COLO829 (cell line): ENCODE data around the gene TP53I3.
"Not testable (repeated sequence)": the region's sequence is repeated elsewhere in the genome, so short reads cannot be mapped to it uniquely, and the experiment has no call there.

ENCODE experiments used
- DNase-seq: peaks from one replicate; pipeline ENCODE4 v3.0.0; 2012; ENCODE audit warnings: low spot score

The TP53I3 gene

GRCh38 chr2:24052951-24053350, 31.7 kb downstream of the TP53I3 start:
- DNase-seq: no peak

GRCh38 chr2:24051833-24052232, 32.8 kb downstream of the TP53I3 start:
- no peak for DNase-seq

DNA sequence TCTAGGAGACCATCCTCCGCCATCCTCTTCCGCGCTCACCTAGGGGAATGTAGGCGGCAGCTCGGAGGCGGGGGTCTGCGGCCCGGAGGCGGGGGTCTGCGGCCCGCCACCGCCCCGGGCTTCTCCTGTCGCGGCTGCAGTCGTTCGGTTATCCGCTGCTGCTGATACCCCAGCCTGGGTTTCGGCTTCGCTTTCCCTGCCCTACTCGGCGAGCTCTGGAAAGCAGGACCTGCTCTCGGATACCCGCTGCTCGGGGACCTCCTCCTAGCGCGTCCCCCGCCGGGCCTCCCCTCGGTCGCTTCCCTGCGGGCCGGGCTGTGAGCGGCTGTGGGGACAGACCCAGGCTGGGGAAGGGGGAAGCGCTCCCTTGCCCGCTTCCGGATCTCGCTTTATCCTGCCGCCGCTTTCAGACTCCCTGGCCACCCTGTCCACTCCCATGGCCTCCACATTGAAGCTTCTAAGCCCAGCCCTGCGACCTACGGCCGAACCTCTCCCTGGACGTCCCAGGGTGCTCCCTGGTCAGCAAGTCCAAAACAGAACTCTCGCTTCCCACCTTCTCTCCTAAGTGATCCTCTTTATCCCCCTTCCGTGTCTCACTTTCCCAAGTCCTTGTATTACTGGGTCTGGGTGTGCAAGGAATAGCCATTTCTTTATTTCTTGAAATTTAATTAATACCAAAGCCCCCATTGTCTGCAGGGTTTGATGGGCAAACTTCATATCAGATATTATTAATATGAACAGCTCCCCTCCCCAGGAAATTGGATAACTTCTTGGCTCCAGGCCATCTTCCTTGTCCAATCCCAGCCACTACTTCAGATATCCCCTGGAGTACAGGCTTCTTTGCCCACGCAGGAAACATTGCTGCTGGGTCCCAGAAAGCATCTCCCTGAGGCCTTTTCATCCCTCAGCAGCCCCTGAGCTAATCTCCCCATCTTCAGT, 34.3 kb downstream of the TP53I3 start:
- DNase-seq: no peak

- DNase-seq: peak; percentile 15
Observed at GRCh38 chr2:24049485-24050021, 35.1 kb downstream of the TP53I3 start, which contains the start of gene FKBP1B. TSS of gene FKBP1B (plus strand) at chr2:24049741. CDS start at chr2:24049850, 109 bp downstream.

- DNase-seq: no peak
Observed at GRCh38 chr2:24048769-24049484, 35.7 kb downstream of the TP53I3 start.

- DNase-seq: no peak
Observed at GRCh38 chr2:24047703-24048033, 37.0 kb downstream of the TP53I3 start.

DNA sequence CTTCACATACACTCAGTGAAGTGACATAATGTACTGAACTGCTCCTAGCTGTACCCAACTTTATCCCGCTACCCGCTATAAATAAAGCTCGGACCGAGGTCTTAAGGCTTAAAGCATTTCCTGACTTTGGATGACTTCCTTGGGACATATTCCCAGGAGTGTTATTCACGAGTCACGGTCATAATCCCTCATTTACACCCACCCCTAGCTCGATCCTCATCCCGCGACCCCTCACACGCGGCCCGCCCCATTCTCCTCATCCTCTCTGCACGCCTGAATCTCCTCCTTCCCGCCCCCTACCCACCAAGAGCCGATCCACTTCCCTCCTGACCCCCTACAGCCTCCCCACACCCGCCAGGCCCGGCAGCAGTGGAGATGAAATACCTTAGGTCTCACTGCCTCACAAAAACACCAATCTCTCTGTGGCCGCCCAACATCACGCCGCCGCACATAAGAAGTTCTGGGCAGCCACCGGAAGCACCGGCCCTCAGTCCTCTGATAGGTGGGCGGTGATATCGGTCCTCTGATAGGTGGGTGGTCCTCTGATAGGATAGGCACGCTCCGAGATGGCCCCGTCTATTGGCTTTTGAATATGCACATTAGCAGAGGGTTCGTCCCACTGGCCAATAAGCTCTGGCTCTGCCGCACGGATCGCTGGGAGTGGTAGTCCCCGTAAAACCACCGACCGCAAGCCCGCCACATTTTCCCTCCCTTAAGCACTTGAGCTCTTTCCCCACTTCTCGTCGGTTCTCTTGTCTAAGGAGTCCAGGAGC, 37.5 kb downstream of the TP53I3 start, which contains the start of gene WDCP:
WDCP (minus strand) TSS at position 462 of the 773 bp plus-strand sequence. CDS start 7,897 bp downstream, outside the sequence.
- peak; percentile 88 for DNase-seq

DNA sequence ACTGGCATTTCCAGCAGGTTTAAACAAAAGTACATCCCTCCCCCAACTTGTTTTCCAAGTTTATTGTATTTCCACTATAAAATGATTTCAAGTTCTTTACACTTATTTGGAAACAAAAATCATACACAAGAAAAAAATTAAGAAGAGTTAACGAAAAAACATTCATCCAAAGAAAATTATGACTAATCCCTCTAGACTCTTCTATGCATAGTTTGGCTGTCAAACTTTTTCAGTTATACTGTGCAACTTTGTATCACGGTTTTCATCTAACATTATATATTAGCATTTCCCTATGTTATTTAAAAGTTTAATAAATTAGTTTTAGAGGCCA, 38.1 kb downstream of the TP53I3 start:
- DNase-seq: no peak

GRCh38 chr2:24045511-24046508, 38.8 kb downstream of the TP53I3 start:
- DNase-seq: no peak

DNA sequence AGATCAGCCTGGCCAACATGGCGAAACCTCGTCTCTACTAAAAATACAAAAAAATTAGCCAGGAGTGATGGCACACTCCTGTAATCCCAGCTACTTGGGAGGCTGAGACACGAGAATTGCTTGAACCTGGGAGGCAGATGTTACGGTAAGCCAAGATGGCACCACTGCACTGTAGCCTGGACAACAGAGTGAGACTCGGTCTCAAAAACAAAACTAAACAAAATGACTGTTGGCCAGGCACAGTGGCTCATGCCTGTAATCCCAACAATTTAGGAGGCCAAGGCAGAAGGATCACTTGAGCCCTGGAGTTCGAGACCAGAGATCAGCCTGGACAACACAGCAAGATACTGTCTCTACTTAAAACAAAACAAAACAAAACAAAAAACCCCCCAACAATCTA, 41.5 kb downstream of the TP53I3 start:
- not testable (repeated sequence) for DNase-seq

DNA sequence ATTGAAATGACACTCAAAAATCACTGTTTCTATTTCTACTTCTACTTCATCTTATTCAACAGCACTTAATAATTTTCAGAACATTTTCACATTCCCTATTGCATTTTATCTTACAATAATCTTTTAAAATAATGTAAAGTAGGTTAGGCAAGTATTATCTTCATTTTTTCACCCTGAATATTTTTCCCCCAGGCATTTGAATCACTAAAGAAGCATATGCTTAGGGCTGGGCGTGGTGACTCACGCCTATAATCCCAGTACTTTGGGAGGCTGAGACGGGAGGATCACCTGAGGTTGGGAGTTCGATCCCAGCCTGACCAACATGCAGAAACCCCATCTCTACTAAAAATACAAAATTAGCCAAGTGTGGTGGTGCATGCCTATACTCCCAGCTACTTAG, 44.1 kb downstream of the TP53I3 start:
- no peak for DNase-seq

DNA sequence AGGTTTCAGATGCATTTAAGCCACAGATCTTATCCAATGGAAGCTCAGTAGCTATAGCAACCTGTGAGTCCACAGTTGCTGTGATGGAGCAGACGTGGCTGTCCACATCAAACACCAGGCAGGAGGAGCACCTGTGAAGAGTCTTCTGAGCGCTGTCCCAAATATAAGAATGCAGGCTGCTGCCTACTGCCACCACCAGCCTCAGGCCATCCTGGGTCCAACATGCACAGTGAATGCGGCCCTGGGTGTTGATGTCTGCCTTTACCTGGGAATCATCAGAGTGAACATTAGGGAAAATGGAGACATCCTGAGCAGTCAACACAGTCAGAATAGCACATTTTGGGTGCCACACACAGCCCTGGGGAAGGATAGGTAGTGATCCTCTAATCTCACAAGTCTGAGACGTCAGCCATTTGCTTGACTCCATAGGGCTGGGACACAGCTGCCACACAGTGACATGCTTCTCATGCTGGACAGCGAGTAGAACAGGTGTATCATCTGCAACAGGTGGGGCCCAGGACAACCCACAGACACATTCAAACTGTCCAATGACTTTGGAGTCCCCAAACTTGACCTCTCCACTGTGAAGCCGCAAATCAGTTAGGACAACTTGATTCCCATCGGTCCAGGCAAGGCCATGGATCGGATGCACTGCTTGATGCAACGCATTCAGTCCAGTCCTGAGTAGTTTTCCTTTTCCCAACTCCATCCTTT, 45.7 kb downstream of the TP53I3 start:
- DNase-seq: no peak
